PFSK-1 (cell line): ENCODE results near the gene PROZ.

ENCODE experiments used
- FOXP2 ChIP-seq: optimal IDR thresholded peaks from 2 replicates; pipeline ENCODE3; 2011; ENCODE audit warnings: borderline replicate concordance, control low read depth, inconsistent platforms; ENCODE audit not compliant: insufficient read depth; ENCODE audit errors: extremely low read length, extremely low read depth
- POLR2AphosphoS5 ChIP-seq: IDR thresholded peaks from 2 replicates; pipeline ENCODE4 v1.6.1; 2012; ENCODE audit warnings: low read depth, mild to moderate bottlenecking, control low read depth, low read length, moderate library complexity
- TAF1 ChIP-seq: IDR thresholded peaks from 2 replicates; pipeline ENCODE4 v1.6.1; 2012; ENCODE audit warnings: low read length, control low read depth, borderline replicate concordance; ENCODE audit not compliant: insufficient read depth

DNA sequence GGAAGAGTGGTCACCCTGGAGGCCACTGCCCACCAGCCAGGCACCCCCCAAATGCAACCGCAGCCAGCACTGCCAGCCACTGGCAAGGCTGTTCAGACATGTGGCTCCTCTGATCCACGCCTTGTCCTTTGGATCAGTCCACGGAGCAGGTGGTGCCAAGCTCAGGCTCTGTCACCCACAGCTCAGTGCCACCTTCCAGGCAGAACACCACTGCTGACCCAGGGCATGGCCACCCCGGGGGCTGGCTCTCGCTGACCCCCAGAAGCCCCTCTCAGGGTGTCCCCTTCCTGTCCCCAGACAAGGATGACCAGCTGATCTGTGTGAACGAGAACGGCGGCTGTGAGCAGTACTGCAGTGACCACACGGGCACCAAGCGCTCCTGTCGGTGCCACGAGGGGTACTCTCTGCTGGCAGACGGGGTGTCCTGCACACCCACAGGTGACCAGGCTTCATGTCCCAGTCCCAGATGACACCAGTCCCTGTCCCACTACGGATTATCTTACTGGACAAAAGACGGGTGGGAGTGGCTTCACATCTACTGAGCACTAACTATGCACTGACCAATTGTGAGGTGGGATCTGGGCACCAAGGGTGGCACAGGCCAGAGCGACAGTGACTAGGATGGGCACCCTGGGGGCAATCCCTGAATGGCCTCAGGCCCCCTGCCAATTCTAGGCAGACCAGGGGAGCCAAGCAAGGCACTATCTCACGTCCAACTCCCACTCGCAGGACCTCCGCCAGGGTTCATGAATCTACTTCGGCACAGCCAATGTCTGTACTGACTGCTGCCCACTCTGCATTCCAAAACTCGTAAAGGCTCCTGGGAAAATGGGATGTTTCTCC lies 42.9 kb upstream of the PROZ start:
- TF ChIP-seq POLR2AphosphoS5 (no peak), TAF1 (no peak), FOXP2 (no peak)
